Neuronal stem cell (in vitro differentiated cells): ENCODE results near the gene GPR89A.

Experiments
- DNase-seq: peaks from one replicate; pipeline ENCODE4 v3.0.0-alpha.2; 2013; ENCODE audit warnings: low spot score
- H2AFZ ChIP-seq: one replicate; pipeline ENCODE4 v1.6.1; 2013; ENCODE audit warnings: mild to moderate bottlenecking, low read length, inconsistent platforms
- H2AK5ac ChIP-seq: 2 replicates; pipeline ENCODE4 v1.6.1; 2013; ENCODE audit warnings: low read depth, mild to moderate bottlenecking, inconsistent platforms, low read length, moderate library complexity, mixed read lengths
- H2BK120ac ChIP-seq: 2 replicates; pipeline ENCODE4 v1.6.1; 2013; ENCODE audit warnings: low read depth, mild to moderate bottlenecking, inconsistent platforms, low read length, moderate library complexity, mixed read lengths
- H2BK12ac ChIP-seq: one replicate; pipeline ENCODE4 v1.6.1; 2013; ENCODE audit warnings: low read length, inconsistent platforms
- H2BK15ac ChIP-seq: 2 replicates; pipeline ENCODE4 v1.6.1; 2013; ENCODE audit warnings: mild to moderate bottlenecking, low read length, inconsistent platforms, mixed read lengths
- H2BK5ac ChIP-seq: one replicate; pipeline ENCODE4 v1.6.1; 2013; ENCODE audit warnings: inconsistent platforms, mild to moderate bottlenecking, low read length, moderate library complexity
- H3K14ac ChIP-seq: one replicate; pipeline ENCODE4 v1.6.1; 2013; ENCODE audit warnings: low read length, inconsistent platforms
- H3K18ac ChIP-seq: 2 replicates; pipeline ENCODE4 v1.6.1; 2013; ENCODE audit warnings: low read length, inconsistent platforms
- H3K23ac ChIP-seq: 2 replicates; pipeline ENCODE4 v1.6.1; 2013; ENCODE audit warnings: low read depth, mild to moderate bottlenecking, mixed read lengths, low read length, inconsistent platforms; ENCODE audit not compliant: poor library complexity
- H3K27ac ChIP-seq: replicated peaks from 3 replicates; pipeline ENCODE4 v1.5.1; 2013; ENCODE audit warnings: low read length, inconsistent platforms
- H3K27me3 ChIP-seq, 3 experiments: 2 replicates each; pipeline ENCODE4 v1.6.1; 2013; ENCODE audit warnings: low read length in 3 of 3, mild to moderate bottlenecking in 2 of 3, inconsistent platforms in 1 of 3, low read depth in 1 of 3, mixed read lengths in 1 of 3, moderate library complexity in 1 of 3; ENCODE audit not compliant: control insufficient read depth in 3 of 3, insufficient read depth in 3 of 3
- H3K36me3 ChIP-seq, 2 donors: replicated peaks in 1 of 2; 2 replicates each; pipeline ENCODE4 v1.6.1; 2013; ENCODE audit warnings: low read length in 2 of 2; ENCODE audit not compliant: control insufficient read depth in 2 of 2, insufficient read depth in 2 of 2
- H3K4ac ChIP-seq: 2 replicates; pipeline ENCODE4 v1.6.1; 2013; ENCODE audit warnings: inconsistent platforms, mild to moderate bottlenecking, low read length, moderate library complexity
- H3K4me1 ChIP-seq, 2 donors: 1 replicate in 1 of 2; 2 replicates in 1 of 2; pipeline ENCODE4 v1.6.1; 2013; ENCODE audit warnings: low read length in 2 of 2, low read depth in 1 of 2; ENCODE audit not compliant: control insufficient read depth in 2 of 2, insufficient read depth in 1 of 2
- H3K4me2 ChIP-seq: one replicate; pipeline ENCODE4 v1.6.1; 2013; ENCODE audit warnings: mild to moderate bottlenecking, low read length, inconsistent platforms; ENCODE audit not compliant: insufficient read depth, poor library complexity, severe bottlenecking
- H3K4me3 ChIP-seq, 2 donors: 2 replicates each; pipeline ENCODE4 v1.5.1; 2013; ENCODE audit warnings: low read length in 2 of 2, mild to moderate bottlenecking in 2 of 2, inconsistent platforms in 1 of 2, moderate library complexity in 1 of 2
- H3K79me1 ChIP-seq: one replicate; pipeline ENCODE4 v1.6.1; 2013; ENCODE audit warnings: low read depth, mild to moderate bottlenecking, inconsistent platforms, low read length, moderate library complexity
- H3K9ac ChIP-seq: one replicate; pipeline ENCODE4 v1.6.1; 2013; ENCODE audit warnings: mild to moderate bottlenecking, low read depth, low read length, inconsistent platforms; ENCODE audit not compliant: poor library complexity
- H3K9me3 ChIP-seq, 2 donors: replicated peaks in 1 of 2; 2 replicates each; pipeline versions ENCODE3 to v1.6.1; 2013; ENCODE audit warnings: low read length in 2 of 2, mild to moderate bottlenecking in 2 of 2, inconsistent platforms in 1 of 2, low read depth in 1 of 2, mixed read lengths in 1 of 2, moderate library complexity in 1 of 2; ENCODE audit not compliant: control insufficient read depth in 2 of 2, insufficient read depth in 1 of 2
- H4K8ac ChIP-seq: one replicate; pipeline ENCODE4 v1.6.1; 2013; ENCODE audit warnings: low read depth, mild to moderate bottlenecking, inconsistent platforms, low read length, moderate library complexity
- H4K91ac ChIP-seq: one replicate; pipeline ENCODE4 v1.6.1; 2013; ENCODE audit warnings: low read length, low read depth, mild to moderate bottlenecking, inconsistent platforms; ENCODE audit not compliant: poor library complexity
- WGBS, 2 donors: extraction: QIAGEN DNeasy Blood & Tissue Kit; methylation state at CpG; one replicate each; pipeline ENCODE4 v1.1.7; 2013; ENCODE audit warnings: missing lambda C conversion rate in 2 of 2, mixed read lengths in 1 of 2; ENCODE audit not compliant: insufficient read length in 2 of 2, insufficient replicate concordance in 1 of 2; ENCODE audit errors: extremely low coverage in 2 of 2; 5-methylcytosine and 5-hydroxymethylcytosine counted together

The GPR89A gene

DNA sequence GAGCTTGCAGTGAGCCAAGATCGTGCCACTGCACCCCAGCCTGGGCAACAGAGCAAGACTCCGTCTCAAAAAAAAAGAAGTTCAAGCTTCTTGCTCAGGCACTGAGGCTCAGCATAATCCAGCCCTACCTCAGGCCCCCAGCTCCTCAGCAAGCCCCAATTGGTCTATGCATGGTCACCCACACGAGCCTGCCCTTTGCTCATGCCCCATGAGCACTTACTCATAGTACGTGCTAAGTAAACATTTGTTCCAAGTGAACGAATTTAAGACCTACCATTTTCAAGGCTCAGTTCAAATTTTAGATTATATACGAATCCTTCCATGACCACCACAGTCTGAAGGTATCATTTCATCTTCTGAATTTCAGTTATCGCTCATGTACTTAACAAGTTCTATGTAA lies 95.0 kb downstream of the GPR89A start:
- Histone ChIP-seq H3K27me3 (peaks cover 0 to 15% (median 0%) of the 10 kb centered on the region in 3 experiments), H3K27ac (no peak overlapping the region), H2AK5ac (no peak overlapping the region), H4K91ac (no peak overlapping the region), H2BK15ac (no peak overlapping the region), H3K9ac (no peak overlapping the region), H2BK120ac (no peak overlapping the region), H3K4me2 (no peak overlapping the region), H2BK5ac (no peak overlapping the region), H4K8ac (no peak overlapping the region), H2BK12ac (no peak overlapping the region), H3K79me1 (no peaks in the 10 kb centered on the region), H2AFZ (no peak overlapping the region), H3K4me3 (no peak overlapping the region), H3K36me3 (no peaks in the 10 kb centered on the region), H3K14ac (no peak overlapping the region), H3K18ac (no peak overlapping the region), H3K9me3 (no peaks in the 10 kb centered on the region), H3K4me1 (peaks cover 4 to 6% of the 10 kb centered on the region in 2 donors), H3K23ac (no peak overlapping the region), H3K4ac (no peak overlapping the region)
- DNase-seq, result no peak
- no CpG with 5 or more reads among the region's 7 CpGs for WGBS, 2 donors

DNA sequence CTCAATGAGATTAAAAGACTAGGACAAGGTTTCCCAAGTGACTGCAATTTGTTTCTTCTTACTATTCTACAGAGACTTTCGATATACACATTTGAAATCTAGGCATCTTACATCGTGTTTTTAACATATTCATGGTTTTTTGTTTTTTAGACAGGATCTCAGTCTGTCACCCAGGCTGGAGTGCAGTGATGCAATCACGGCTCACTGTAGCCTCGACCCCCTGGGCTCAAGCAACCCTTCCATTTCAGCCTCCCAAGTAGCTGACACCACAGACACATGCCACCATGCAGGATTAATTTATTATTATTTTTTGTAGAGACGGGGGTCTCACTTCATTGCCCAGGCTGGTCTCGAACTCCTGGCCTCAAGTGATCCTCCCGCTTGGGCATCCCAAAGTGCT lies 97.8 kb downstream of the GPR89A start:
- H3K9ac ChIP-seq, result no peak overlapping the region
- H3K79me1 ChIP-seq, result no peaks in the 10 kb centered on the region
- no peaks in the 10 kb centered on the region for H3K9me3 ChIP-seq
- no peak overlapping the region for H2BK120ac ChIP-seq
- no peak overlapping the region for H2AK5ac ChIP-seq
- DNase-seq, result no peak
- no peak overlapping the region for H3K18ac ChIP-seq
- peaks cover 0 to 14% (median 0%) of the 10 kb centered on the region in 3 experiments for H3K27me3 ChIP-seq
- H3K4me1 ChIP-seq, result peaks cover 7 to 9% of the 10 kb centered on the region in 2 donors
- no peak overlapping the region for H3K27ac ChIP-seq
- no peak overlapping the region for H3K23ac ChIP-seq
- no peak overlapping the region for H2BK15ac ChIP-seq
- H4K91ac ChIP-seq, result no peak overlapping the region
- H3K36me3 ChIP-seq, result no peaks in the 10 kb centered on the region
- H2BK12ac ChIP-seq, result no peak overlapping the region
- H3K4me3 ChIP-seq, result no peak overlapping the region
- no CpG with 5 or more reads among the region's 7 CpGs for WGBS, 2 donors
- no peak overlapping the region for H3K14ac ChIP-seq
- no peak overlapping the region for H3K4me2 ChIP-seq
- no peak overlapping the region for H4K8ac ChIP-seq
- no peak overlapping the region for H2BK5ac ChIP-seq
- no peak overlapping the region for H3K4ac ChIP-seq
- no peak overlapping the region for H2AFZ ChIP-seq

DNA sequence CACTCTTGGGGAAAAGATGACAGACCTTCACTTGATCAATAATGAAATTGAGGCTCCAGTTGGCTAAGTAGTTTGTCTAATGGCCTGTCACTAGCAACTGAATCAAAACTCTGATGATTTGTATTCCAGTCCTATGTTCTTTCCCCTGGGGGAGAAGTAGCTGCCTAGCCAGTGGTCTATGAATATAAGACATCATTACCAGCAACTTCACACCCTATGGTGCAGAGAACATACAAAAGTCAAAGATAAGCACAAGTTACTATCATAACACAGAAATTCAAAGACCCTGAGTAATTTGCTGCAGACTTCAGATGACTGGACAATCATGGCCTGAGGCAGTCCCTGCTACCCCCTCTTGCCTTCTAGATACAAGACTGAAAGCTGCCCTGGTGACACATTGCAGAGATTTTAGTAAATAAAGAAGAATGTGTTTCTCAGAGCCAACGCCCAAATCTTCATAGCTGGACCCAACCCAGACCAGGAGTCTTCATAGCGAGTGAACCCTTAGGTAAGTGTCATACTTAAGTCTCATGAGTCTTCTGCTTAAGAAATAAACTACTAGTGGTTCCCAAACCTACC lies 98.4 kb downstream of the GPR89A start:
- Histone ChIP-seq H3K4ac (no peak overlapping the region), H3K79me1 (no peaks in the 10 kb centered on the region), H3K9me3 (no peaks in the 10 kb centered on the region), H2BK12ac (no peak overlapping the region), H3K4me3 (no peak overlapping the region), H4K91ac (no peak overlapping the region), H3K14ac (no peak overlapping the region), H4K8ac (no peak overlapping the region), H2AFZ (no peak overlapping the region), H3K36me3 (no peaks in the 10 kb centered on the region), H2BK5ac (no peak overlapping the region), H3K27ac (no peak overlapping the region), H3K23ac (no peak overlapping the region), H2BK120ac (no peak overlapping the region), H2BK15ac (no peak overlapping the region), H3K27me3 (peaks cover 0 to 14% (median 0%) of the 10 kb centered on the region in 3 experiments), H3K9ac (no peak overlapping the region), H3K18ac (no peak overlapping the region), H3K4me2 (no peak overlapping the region), H2AK5ac (no peak overlapping the region), H3K4me1 (peaks cover 7 to 9% of the 10 kb centered on the region in 2 donors)
- no CpG with 5 or more reads among the region's 2 CpGs for WGBS, 2 donors
- DNase-seq, result no peak

DNA sequence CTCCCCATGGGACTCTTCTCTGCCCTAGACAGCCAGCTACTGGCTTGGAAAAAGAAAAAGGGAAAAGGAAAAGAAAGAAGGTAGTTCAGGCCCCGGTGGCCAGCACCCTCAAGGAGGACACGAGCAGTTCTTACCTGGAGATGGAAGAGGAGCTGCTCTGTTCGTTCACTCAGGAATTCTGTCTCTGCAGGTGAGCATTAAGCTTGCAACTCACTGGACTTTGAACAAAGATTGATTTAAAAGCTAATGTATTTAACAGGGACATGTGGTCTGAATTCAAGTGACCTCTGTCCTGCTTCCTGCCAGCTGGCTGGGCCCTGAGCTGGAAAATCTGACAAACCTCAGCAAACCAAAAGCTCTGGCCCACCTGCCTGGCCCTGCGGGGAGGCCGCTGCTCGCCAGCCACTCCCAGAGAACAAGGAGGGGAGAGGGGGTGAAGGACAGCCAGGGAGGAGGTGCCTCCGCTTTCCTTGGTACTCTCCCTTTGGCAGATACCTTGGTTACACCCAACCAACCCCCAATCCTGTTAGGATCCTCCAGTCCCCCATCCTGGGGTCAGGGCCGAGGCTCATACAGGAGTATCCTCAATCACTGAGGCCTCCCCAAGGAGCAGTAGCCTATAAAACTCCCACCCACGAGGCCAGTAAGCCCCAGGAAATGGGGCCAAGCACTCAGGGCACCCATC lies 99.5 kb downstream of the GPR89A start, which contains the start of gene PDZK1:
PDZK1 (minus strand) TSS at position 186 of the 685 bp plus-strand sequence. CDS start 19,347 bp downstream, outside the sequence.
- H3K4me2 ChIP-seq, result no peak within 1 kb of the TSS

More for the DNA sequence above, 99.5 kb downstream of the GPR89A start, which contains the start of gene PDZK1:
- Histone ChIP-seq H3K27me3 (peaks cover 0 to 14% (median 0%) of the 10 kb centered on the region in 3 experiments), H3K4me1 (peaks cover 7 to 9% of the 10 kb centered on the region in 2 donors), H3K14ac (no peak within 1 kb of the TSS), H2BK15ac (no peak within 1 kb of the TSS), H4K8ac (no peak within 1 kb of the TSS), H3K36me3 (no peaks in the 10 kb centered on the region), H2BK5ac (no peak within 1 kb of the TSS), H3K79me1 (no peaks in the 10 kb centered on the region), H2BK12ac (no peak within 1 kb of the TSS), H2AFZ (peak within 1 kb of the TSS; percentile 32), H3K4me3 (no peak within 1 kb of the TSS), H3K27ac (no peak within 1 kb of the TSS), H3K4ac (no peak within 1 kb of the TSS), H3K18ac (peak within 1 kb of the TSS; percentile 32), H3K23ac (no peak within 1 kb of the TSS), H3K9ac (no peak within 1 kb of the TSS), H2BK120ac (no peak within 1 kb of the TSS), H3K9me3 (no peaks in the 10 kb centered on the region), H2AK5ac (peak within 1 kb of the TSS; percentile 5), H4K91ac (no peak within 1 kb of the TSS)
- no peak for DNase-seq
- no CpG with 5 or more reads among the region's 9 CpGs for WGBS, 2 donors
